Neural cell (in vitro differentiated cells): ENCODE results near the gene WFIKKN1. TPM values are rescaled to one million over a fixed set of nuclear protein-coding genes. Genes with fewer than 3 reads are reported as not detected.

Experiments
- H2AFZ ChIP-seq: fragments of 200-600, 300-800 bp; sonication (generic), shearing (Covaris generic); 2 replicates; pipeline ENCODE4 v1.6.0; 2014; ENCODE audit warnings: low read depth, mild to moderate bottlenecking, antibody characterized with exemption, low read length, moderate library complexity
- H3F3A ChIP-seq: fragments of 200-600 bp; shearing (Covaris generic); 2 replicates; pipeline ENCODE4 v1.6.1; 2016; ENCODE audit warnings: mild to moderate bottlenecking, moderate library complexity, mixed read lengths, antibody characterized with exemption, low read length; ENCODE audit not compliant: insufficient read depth, poor library complexity, severe bottlenecking
- H3K27ac ChIP-seq: fragments of 200-600, 300-800 bp; sonication (generic), shearing (Covaris generic); 2 replicates; pipeline ENCODE4 v1.5.1; 2014; ENCODE audit warnings: mild to moderate bottlenecking, low read length, moderate library complexity
- H3K27me3 ChIP-seq: fragments of 300-800, 200-600 bp; sonication (generic), shearing (Covaris generic); 2 replicates; pipeline ENCODE4 v1.6.0; 2014; ENCODE audit warnings: mild to moderate bottlenecking, low read depth, low read length, moderate library complexity; ENCODE audit not compliant: insufficient read depth
- H3K36me3 ChIP-seq: fragments of 300-800, 200-600 bp; sonication (generic), shearing (Covaris generic); 2 replicates; pipeline ENCODE4 v1.5.1; 2014; ENCODE audit warnings: mild to moderate bottlenecking, antibody characterized with exemption, low read length, moderate library complexity; ENCODE audit not compliant: insufficient read depth
- H3K4me2 ChIP-seq: fragments of 300-800, 200-600 bp; sonication (generic), shearing (Covaris generic); 2 replicates; pipeline ENCODE4 v1.6.0; 2014; ENCODE audit warnings: mild to moderate bottlenecking, low read length
- H3K4me3 ChIP-seq: fragments of 300-800, 200-600 bp; sonication (generic), shearing (Covaris generic); 2 replicates; pipeline ENCODE4 v1.5.1; 2014; ENCODE audit warnings: mild to moderate bottlenecking, low read length, moderate library complexity
- H3K79me2 ChIP-seq: fragments of 200-600 bp; shearing (Covaris generic); replicated peaks from 2 replicates; pipeline ENCODE4 v1.6.0; 2014; ENCODE audit warnings: mild to moderate bottlenecking, low read length, moderate library complexity; ENCODE audit not compliant: insufficient read depth
- H3K9ac ChIP-seq: fragments of 300-800, 200-600 bp; sonication (generic), shearing (Covaris generic); 2 replicates; pipeline ENCODE4 v1.6.1; 2016; ENCODE audit warnings: mild to moderate bottlenecking, low read length, mixed read lengths
- H3K9me2 ChIP-seq: fragments of 200-600 bp; shearing (Covaris generic); 2 replicates; pipeline ENCODE4 v1.6.1; 2016; ENCODE audit warnings: mild to moderate bottlenecking, low read length, mixed read lengths; ENCODE audit not compliant: insufficient read depth
- H3K9me3 ChIP-seq: fragments of 200-600, 300-800 bp; sonication (generic), shearing (Covaris generic); 2 replicates; pipeline ENCODE4 v1.6.1; 2016; ENCODE audit warnings: mild to moderate bottlenecking, mixed run types, low read length, moderate library complexity, mixed read lengths
- H4K20me1 ChIP-seq: fragments of 200-600 bp; shearing (Covaris generic); 2 replicates; pipeline ENCODE4 v1.6.1; 2016; ENCODE audit warnings: mild to moderate bottlenecking, mixed run types; ENCODE audit not compliant: insufficient read depth
- CTCF ChIP-seq: fragments of 450-650 bp; IDR thresholded peaks from 2 replicates; pipeline ENCODE4 v1.5.1; 2014; ENCODE audit warnings: antibody characterized with exemption, mild to moderate bottlenecking, moderate library complexity; ENCODE audit not compliant: poor library complexity, severe bottlenecking
- EP300 ChIP-seq: fragments of 450-650 bp; conservative IDR thresholded peaks from 2 replicates; pipeline ENCODE4 v1.6.1; 2014; ENCODE audit warnings: antibody characterized with exemption, mild to moderate bottlenecking, moderate library complexity; ENCODE audit not compliant: poor library complexity, severe bottlenecking
- EZH2 ChIP-seq: fragments of 200-600, 300-800 bp; shearing (Covaris generic), sonication (generic); IDR thresholded peaks from 2 replicates; pipeline ENCODE4 v1.6.1; 2014; ENCODE audit warnings: antibody characterized with exemption, low read length, borderline replicate concordance, mild to moderate bottlenecking; ENCODE audit not compliant: insufficient read depth, poor library complexity, severe bottlenecking
- MXI1 ChIP-seq: fragments of 450-650 bp; conservative IDR thresholded peaks from 2 replicates; pipeline ENCODE4 v1.6.1; 2014; ENCODE audit warnings: antibody characterized with exemption, mild to moderate bottlenecking; ENCODE audit not compliant: poor library complexity, severe bottlenecking
- POLR2AphosphoS5 ChIP-seq: IDR thresholded peaks from 2 replicates; pipeline ENCODE4 v1.6.1; 2012
- RAD21 ChIP-seq: fragments of 450-650 bp; conservative IDR thresholded peaks from 2 replicates; pipeline ENCODE4 v1.6.1; 2014; ENCODE audit warnings: antibody characterized with exemption, mild to moderate bottlenecking, moderate library complexity
- TAF1 ChIP-seq: IDR thresholded peaks from 2 replicates; pipeline ENCODE4 v1.6.1; 2012; ENCODE audit warnings: low read depth
- polyA plus RNA-seq: library from polyadenylated mRNA; depleted of rRNA; stranded (reverse); fragments of >200 nt; gene quantifications from 2 replicates; pipeline ENCODE4 v1.2.3, GENCODE V29; 2014
- TF ChIP-seq, protein P1 (sequence below): IDR thresholded peaks from 2 replicates; pipeline ENCODE4 v1.6.1; 2012; ENCODE audit warnings: borderline replicate concordance

The WFIKKN1 gene
- polyA plus RNA-seq, 1 donor from 2014 or later = 0.43 TPM

DNA sequence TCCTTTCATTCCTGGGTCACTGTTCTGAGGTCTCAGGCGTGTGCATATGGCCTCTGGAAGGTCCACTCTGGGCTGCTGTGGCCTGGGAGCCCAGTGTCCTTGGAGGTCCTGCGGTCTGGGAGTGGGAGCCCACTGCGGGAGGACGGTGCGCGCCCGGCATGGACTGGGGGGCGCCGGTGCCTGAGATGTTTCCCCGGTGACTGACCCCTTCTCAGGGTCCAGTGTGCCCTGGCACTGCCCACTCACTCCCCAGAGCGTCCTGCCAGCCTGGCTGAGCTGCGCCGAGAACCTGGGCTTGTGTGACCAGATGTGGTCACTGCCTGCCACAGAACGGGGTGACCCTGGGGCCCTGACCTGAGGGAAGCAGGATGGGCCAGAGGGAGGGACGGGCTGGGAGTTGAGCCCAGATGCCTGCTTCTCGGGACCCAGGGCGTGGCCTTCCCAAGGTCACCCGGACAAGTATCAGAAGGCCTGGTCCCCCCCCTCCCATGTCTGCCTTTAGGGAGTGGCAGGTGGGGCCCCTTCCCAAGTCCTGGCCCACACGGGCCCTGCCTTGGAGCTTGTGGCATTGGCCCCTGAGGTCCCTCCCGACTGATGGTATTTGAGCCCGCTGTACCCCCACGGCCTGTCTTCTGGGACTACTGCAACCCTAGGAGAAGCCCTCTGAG is 43.6 kb downstream of the WFIKKN1 start:
- Histone ChIP-seq H3K9me2 (no peaks in the 10 kb centered on the region), H3K36me3 (no peaks in the 10 kb centered on the region), H4K20me1 (no peaks in the 10 kb centered on the region), H3K27me3 (peaks cover 3% of the 10 kb centered on the region), H3K9ac (no peak overlapping the region), H3K4me3 (no peak overlapping the region), H3F3A (no peaks in the 10 kb centered on the region), H3K4me2 (no peak overlapping the region), H3K79me2 (no peaks in the 10 kb centered on the region), H3K9me3 (no peaks in the 10 kb centered on the region), H2AFZ (no peak overlapping the region), H3K27ac (no peak overlapping the region)
- TF ChIP-seq EP300 = no peak
- TF ChIP-seq POLR2AphosphoS5 = no peak
- TF ChIP-seq TAF1 = no peak
- no peak for TF ChIP-seq MXI1
- TF ChIP-seq, protein P1, sequence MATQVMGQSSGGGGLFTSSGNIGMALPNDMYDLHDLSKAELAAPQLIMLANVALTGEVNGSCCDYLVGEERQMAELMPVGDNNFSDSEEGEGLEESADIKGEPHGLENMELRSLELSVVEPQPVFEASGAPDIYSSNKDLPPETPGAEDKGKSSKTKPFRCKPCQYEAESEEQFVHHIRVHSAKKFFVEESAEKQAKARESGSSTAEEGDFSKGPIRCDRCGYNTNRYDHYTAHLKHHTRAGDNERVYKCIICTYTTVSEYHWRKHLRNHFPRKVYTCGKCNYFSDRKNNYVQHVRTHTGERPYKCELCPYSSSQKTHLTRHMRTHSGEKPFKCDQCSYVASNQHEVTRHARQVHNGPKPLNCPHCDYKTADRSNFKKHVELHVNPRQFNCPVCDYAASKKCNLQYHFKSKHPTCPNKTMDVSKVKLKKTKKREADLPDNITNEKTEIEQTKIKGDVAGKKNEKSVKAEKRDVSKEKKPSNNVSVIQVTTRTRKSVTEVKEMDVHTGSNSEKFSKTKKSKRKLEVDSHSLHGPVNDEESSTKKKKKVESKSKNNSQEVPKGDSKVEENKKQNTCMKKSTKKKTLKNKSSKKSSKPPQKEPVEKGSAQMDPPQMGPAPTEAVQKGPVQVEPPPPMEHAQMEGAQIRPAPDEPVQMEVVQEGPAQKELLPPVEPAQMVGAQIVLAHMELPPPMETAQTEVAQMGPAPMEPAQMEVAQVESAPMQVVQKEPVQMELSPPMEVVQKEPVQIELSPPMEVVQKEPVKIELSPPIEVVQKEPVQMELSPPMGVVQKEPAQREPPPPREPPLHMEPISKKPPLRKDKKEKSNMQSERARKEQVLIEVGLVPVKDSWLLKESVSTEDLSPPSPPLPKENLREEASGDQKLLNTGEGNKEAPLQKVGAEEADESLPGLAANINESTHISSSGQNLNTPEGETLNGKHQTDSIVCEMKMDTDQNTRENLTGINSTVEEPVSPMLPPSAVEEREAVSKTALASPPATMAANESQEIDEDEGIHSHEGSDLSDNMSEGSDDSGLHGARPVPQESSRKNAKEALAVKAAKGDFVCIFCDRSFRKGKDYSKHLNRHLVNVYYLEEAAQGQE = no peak
- no peak for TF ChIP-seq EZH2

- Histone ChIP-seq H4K20me1 (no peaks in the 10 kb centered on the region), H3K9ac (no peak within 1 kb of the TSS), H3K4me3 (no peak within 1 kb of the TSS), H3K27me3 (peaks cover 3% of the 10 kb centered on the region), H3K4me2 (no peak within 1 kb of the TSS), H3K36me3 (no peaks in the 10 kb centered on the region), H3K79me2 (no peaks in the 10 kb centered on the region), H3K27ac (no peak within 1 kb of the TSS), H2AFZ (no peak within 1 kb of the TSS), H3K9me2 (no peaks in the 10 kb centered on the region), H3F3A (no peaks in the 10 kb centered on the region), H3K9me3 (no peaks in the 10 kb centered on the region)
- no peak for TF ChIP-seq CTCF
- TF ChIP-seq RAD21 = no peak
- TF ChIP-seq TAF1 = no peak
Observed at GRCh38 chr16:674968-675883, 44.4 kb downstream of the WFIKKN1 start, which contains the start of gene RHBDL1. Gene RHBDL1 (plus strand): TSS chr16:675671. CDS start chr16:675791, 120 bp downstream.
